ENCODE data around the gene VRK1.

Gene VRK1

GRCh38 chr14:96803958-96804357 is 6.8 kb downstream of the VRK1 start:
- H2BK120ac ChIP-seq (ENCODE audit: insufficient read depth, low read length, poor library complexity): no peak overlapping the region
- H4K8ac ChIP-seq (ENCODE audit: low read depth, low read length): no peak overlapping the region
- no peak overlapping the region for H3K4me3 ChIP-seq (ENCODE audit: low read depth, low read length)
- H3K79me1 ChIP-seq (ENCODE audit: low read length): no peaks in the 10 kb centered on the region
- H3K36me3 ChIP-seq (ENCODE audit: control insufficient read depth in 1 of 2, insufficient read depth in 2 of 2, low read length in 2 of 2): no peaks in the 10 kb centered on the region
- WGBS (ENCODE audit: extremely low coverage, insufficient coverage, insufficient read length): no CpG with 5 or more reads among the region's 2 CpGs
- no peak overlapping the region for H3K18ac ChIP-seq (ENCODE audit: low read length)
- no peak overlapping the region for H2BK5ac ChIP-seq (ENCODE audit: low read depth, low read length, poor library complexity)
- H3K4me1 ChIP-seq (ENCODE audit: control insufficient read depth in 1 of 2, insufficient read depth in 2 of 2, low read length in 2 of 2): peaks cover 0 to 2% of the 10 kb centered on the region in 2 experiments
- no peak overlapping the region for H3K14ac ChIP-seq (ENCODE audit: low read length)
- H2AK5ac ChIP-seq (ENCODE audit: low read length): no peak overlapping the region
- H3K4ac ChIP-seq (ENCODE audit: low read depth, low read length): no peak overlapping the region
- no peak for DNase-seq
- H3K4me2 ChIP-seq (ENCODE audit: low read length): no peak overlapping the region
- no peak overlapping the region for H3K27ac ChIP-seq (ENCODE audit: low read depth, low read length)
- H4K12ac ChIP-seq (ENCODE audit: low read depth, low read length): no peak overlapping the region
- no peak overlapping the region for H3K23ac ChIP-seq (ENCODE audit: low read length)
- H3K79me2 ChIP-seq (ENCODE audit: control insufficient read depth, insufficient read depth, low read length, poor library complexity): no peaks in the 10 kb centered on the region
- no peaks in the 10 kb centered on the region for H3K27me3 ChIP-seq (ENCODE audit: insufficient read depth, low read length)
- no peaks in the 10 kb centered on the region for H3K9me3 ChIP-seq (ENCODE audit: insufficient read depth, low read depth, low read length)
- no peak overlapping the region for H2BK12ac ChIP-seq (ENCODE audit: low read length)
- H2AFZ ChIP-seq (ENCODE audit: insufficient read depth, low read length, poor library complexity): no peak overlapping the region
- no peak overlapping the region for H4K91ac ChIP-seq (ENCODE audit: low read depth, low read length)
- no peak overlapping the region for H3K9ac ChIP-seq (ENCODE audit: low read length)

GRCh38 chr14:96804895-96805294 is 7.7 kb downstream of the VRK1 start:
- no peak overlapping the region for H3K4me2 ChIP-seq (ENCODE audit: low read length)
- H2AFZ ChIP-seq (ENCODE audit: insufficient read depth, low read length, poor library complexity): no peak overlapping the region
- WGBS (ENCODE audit: extremely low coverage, insufficient coverage, insufficient read length): no CpG with 5 or more reads among the region's 5 CpGs
- H2BK5ac ChIP-seq (ENCODE audit: low read depth, low read length, poor library complexity): no peak overlapping the region
- H3K23ac ChIP-seq (ENCODE audit: low read length): no peak overlapping the region
- no peak overlapping the region for H3K4ac ChIP-seq (ENCODE audit: low read depth, low read length)
- H3K27me3 ChIP-seq (ENCODE audit: insufficient read depth, low read length): no peaks in the 10 kb centered on the region
- H3K4me1 ChIP-seq (ENCODE audit: control insufficient read depth in 1 of 2, insufficient read depth in 2 of 2, low read length in 2 of 2): peaks cover 0 to 2% of the 10 kb centered on the region in 2 experiments
- no peak overlapping the region for H4K8ac ChIP-seq (ENCODE audit: low read depth, low read length)
- H3K18ac ChIP-seq (ENCODE audit: low read length): no peak overlapping the region
- H3K79me1 ChIP-seq (ENCODE audit: low read length): no peaks in the 10 kb centered on the region
- H3K79me2 ChIP-seq (ENCODE audit: control insufficient read depth, insufficient read depth, low read length, poor library complexity): no peaks in the 10 kb centered on the region
- H2BK120ac ChIP-seq (ENCODE audit: insufficient read depth, low read length, poor library complexity): no peak overlapping the region
- no peak overlapping the region for H2AK5ac ChIP-seq (ENCODE audit: low read length)
- H3K4me3 ChIP-seq (ENCODE audit: low read depth, low read length): no peak overlapping the region
- no peak overlapping the region for H4K12ac ChIP-seq (ENCODE audit: low read depth, low read length)
- H3K9me3 ChIP-seq (ENCODE audit: insufficient read depth, low read depth, low read length): no peaks in the 10 kb centered on the region
- DNase-seq: no peak
- H3K27ac ChIP-seq (ENCODE audit: low read depth, low read length): no peak overlapping the region
- H3K14ac ChIP-seq (ENCODE audit: low read length): no peak overlapping the region
- H4K91ac ChIP-seq (ENCODE audit: low read depth, low read length): no peak overlapping the region
- no peak overlapping the region for H2BK12ac ChIP-seq (ENCODE audit: low read length)
- no peaks in the 10 kb centered on the region for H3K36me3 ChIP-seq (ENCODE audit: control insufficient read depth in 1 of 2, insufficient read depth in 2 of 2, low read length in 2 of 2)
- no peak overlapping the region for H3K9ac ChIP-seq (ENCODE audit: low read length)

- Histone ChIP-seq H3K18ac (ENCODE audit: low read length) (no peak overlapping the region), H3K4me3 (ENCODE audit: low read depth, low read length) (no peak overlapping the region), H2BK5ac (ENCODE audit: low read depth, low read length, poor library complexity) (no peak overlapping the region), H3K79me2 (ENCODE audit: control insufficient read depth, insufficient read depth, low read length, poor library complexity) (no peaks in the 10 kb centered on the region), H4K91ac (ENCODE audit: low read depth, low read length) (no peak overlapping the region), H3K9me3 (ENCODE audit: insufficient read depth, low read depth, low read length) (no peaks in the 10 kb centered on the region), H3K36me3 (ENCODE audit: control insufficient read depth in 1 of 2, insufficient read depth in 2 of 2, low read length in 2 of 2) (no peaks in the 10 kb centered on the region), H3K27me3 (ENCODE audit: insufficient read depth, low read length) (no peaks in the 10 kb centered on the region), H3K27ac (ENCODE audit: low read depth, low read length) (no peak overlapping the region), H2BK12ac (ENCODE audit: low read length) (no peak overlapping the region), H4K8ac (ENCODE audit: low read depth, low read length) (no peak overlapping the region), H3K4me1 (ENCODE audit: control insufficient read depth in 1 of 2, insufficient read depth in 2 of 2, low read length in 2 of 2) (peaks cover 0 to 2% of the 10 kb centered on the region in 2 experiments), H3K14ac (ENCODE audit: low read length) (no peak overlapping the region), H3K79me1 (ENCODE audit: low read length) (no peaks in the 10 kb centered on the region), H3K9ac (ENCODE audit: low read length) (no peak overlapping the region), H2BK120ac (ENCODE audit: insufficient read depth, low read length, poor library complexity) (no peak overlapping the region), H2AK5ac (ENCODE audit: low read length) (no peak overlapping the region), H3K23ac (ENCODE audit: low read length) (no peak overlapping the region), H4K12ac (ENCODE audit: low read depth, low read length) (no peak overlapping the region), H3K4ac (ENCODE audit: low read depth, low read length) (peak overlapping the region; percentile 4), H3K4me2 (ENCODE audit: low read length) (no peak overlapping the region), H2AFZ (ENCODE audit: insufficient read depth, low read length, poor library complexity) (no peak overlapping the region)
- DNase-seq: no peak
- no CpG with 5 or more reads among the region's 4 CpGs for WGBS (ENCODE audit: extremely low coverage, insufficient coverage, insufficient read length)
Measured at GRCh38 chr14:96805956-96806355, 8.8 kb downstream of the VRK1 start.

DNA sequence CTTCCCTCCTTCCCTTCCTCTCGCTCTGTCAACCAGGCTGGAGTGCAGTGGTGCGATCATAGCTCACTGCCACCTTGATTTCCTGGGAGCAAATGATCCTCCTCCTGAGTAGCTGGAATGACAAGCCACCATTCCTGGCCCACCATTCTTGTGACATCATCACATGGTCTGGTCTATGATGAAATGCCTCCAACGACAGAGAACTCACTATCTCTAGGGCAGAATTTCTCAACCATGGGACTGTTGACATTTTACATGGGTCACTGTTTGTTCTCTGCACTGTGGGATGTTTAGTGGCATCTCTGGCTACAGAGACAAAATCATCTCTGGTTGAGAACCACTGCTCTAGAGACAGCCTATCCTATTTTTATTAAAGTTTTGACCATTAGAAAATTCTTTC is 9.7 kb downstream of the VRK1 start:
- H3K18ac ChIP-seq (ENCODE audit: low read length): no peak overlapping the region
- H3K4ac ChIP-seq (ENCODE audit: low read depth, low read length): no peak overlapping the region
- no peak overlapping the region for H2BK120ac ChIP-seq (ENCODE audit: insufficient read depth, low read length, poor library complexity)
- no peaks in the 10 kb centered on the region for H3K79me1 ChIP-seq (ENCODE audit: low read length)
- no peak overlapping the region for H3K14ac ChIP-seq (ENCODE audit: low read length)
- H2BK5ac ChIP-seq (ENCODE audit: low read depth, low read length, poor library complexity): no peak overlapping the region
- no peaks in the 10 kb centered on the region for H3K9me3 ChIP-seq (ENCODE audit: insufficient read depth, low read depth, low read length)
- no peaks in the 10 kb centered on the region for H3K27me3 ChIP-seq (ENCODE audit: insufficient read depth, low read length)
- H3K23ac ChIP-seq (ENCODE audit: low read length): no peak overlapping the region
- H3K4me2 ChIP-seq (ENCODE audit: low read length): no peak overlapping the region
- peaks cover 0 to 2% of the 10 kb centered on the region in 2 experiments for H3K4me1 ChIP-seq (ENCODE audit: control insufficient read depth in 1 of 2, insufficient read depth in 2 of 2, low read length in 2 of 2)
- H3K27ac ChIP-seq (ENCODE audit: low read depth, low read length): no peak overlapping the region
- H2AFZ ChIP-seq (ENCODE audit: insufficient read depth, low read length, poor library complexity): no peak overlapping the region
- peak; percentile 52 to 86 for DNase-seq
- no peak overlapping the region for H2BK12ac ChIP-seq (ENCODE audit: low read length)
- H3K36me3 ChIP-seq (ENCODE audit: control insufficient read depth in 1 of 2, insufficient read depth in 2 of 2, low read length in 2 of 2): no peaks in the 10 kb centered on the region
- no peak overlapping the region for H4K91ac ChIP-seq (ENCODE audit: low read depth, low read length)
- H3K79me2 ChIP-seq (ENCODE audit: control insufficient read depth, insufficient read depth, low read length, poor library complexity): no peaks in the 10 kb centered on the region
- H3K4me3 ChIP-seq (ENCODE audit: low read depth, low read length): no peak overlapping the region
- no peak overlapping the region for H4K12ac ChIP-seq (ENCODE audit: low read depth, low read length)
- H4K8ac ChIP-seq (ENCODE audit: low read depth, low read length): no peak overlapping the region
- H3K9ac ChIP-seq (ENCODE audit: low read length): no peak overlapping the region
- WGBS (ENCODE audit: extremely low coverage, insufficient coverage, insufficient read length): 100% methylated on average over 1 of the region's 3 CpGs
- H2AK5ac ChIP-seq (ENCODE audit: low read length): no peak overlapping the region
